ENCODE data around the gene FCSK.
A peak's percentile ranks its signal among the peaks of the same experiment; 100 is the strongest.

FCSK gene

DNA sequence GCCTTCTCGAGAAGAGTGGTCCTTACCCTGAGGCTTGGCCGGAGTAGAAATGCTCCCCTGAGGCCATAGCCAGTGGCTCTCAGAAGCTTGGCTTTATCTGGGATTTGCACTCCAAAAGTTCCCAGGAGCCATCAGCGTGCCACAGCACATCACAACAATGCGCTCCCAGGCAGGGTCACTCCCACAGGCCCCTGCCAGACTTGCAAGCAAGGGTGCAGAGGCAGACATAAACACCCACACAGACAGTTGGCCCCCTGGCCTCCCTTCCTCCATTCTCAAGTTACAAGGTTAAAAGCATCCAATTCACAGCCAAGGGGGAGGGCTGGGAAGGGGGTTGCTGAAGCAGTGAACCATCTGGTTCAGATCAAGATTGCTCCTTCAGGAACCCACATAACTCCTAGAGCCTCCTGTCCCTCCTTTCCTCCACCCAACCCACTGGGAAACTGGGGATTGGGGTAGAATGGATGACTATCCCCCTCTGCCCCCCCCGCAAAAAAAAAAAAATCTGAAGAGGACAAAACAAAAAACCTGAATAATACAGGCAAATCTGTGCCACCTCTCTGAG is 17.3 kb upstream of the FCSK start (continued):
- peak; percentile 96 for TF ChIP-seq ZFHX2 (tag by site-specific recombination; conservative IDR thresholded peaks at IDR 0.05)
- TF ChIP-seq KLF9 (tag by site-specific recombination; IDR thresholded peaks at IDR 0.05; ENCODE audit: low read depth) = 0 out of 2 replicates have a peak, but pooled peaks have one; percentile 33
- peak; percentile 92 for TF ChIP-seq OSR2 (tag by site-specific recombination; IDR thresholded peaks at IDR 0.05)
- no peak for TF ChIP-seq PRDM1 (tag by site-specific recombination; IDR thresholded peaks at IDR 0.05)
- TF ChIP-seq, protein P1, sequence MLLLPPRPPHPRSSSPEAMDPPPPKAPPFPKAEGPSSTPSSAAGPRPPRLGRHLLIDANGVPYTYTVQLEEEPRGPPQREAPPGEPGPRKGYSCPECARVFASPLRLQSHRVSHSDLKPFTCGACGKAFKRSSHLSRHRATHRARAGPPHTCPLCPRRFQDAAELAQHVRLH (tag by site-specific recombination; IDR thresholded peaks at IDR 0.05) = 0 out of 2 replicates have a peak, but pooled peaks have one; percentile 31
- TF ChIP-seq ZBTB48 (tag by site-specific recombination; IDR thresholded peaks at IDR 0.05) = peak; percentile 86
- TF ChIP-seq, protein P2, sequence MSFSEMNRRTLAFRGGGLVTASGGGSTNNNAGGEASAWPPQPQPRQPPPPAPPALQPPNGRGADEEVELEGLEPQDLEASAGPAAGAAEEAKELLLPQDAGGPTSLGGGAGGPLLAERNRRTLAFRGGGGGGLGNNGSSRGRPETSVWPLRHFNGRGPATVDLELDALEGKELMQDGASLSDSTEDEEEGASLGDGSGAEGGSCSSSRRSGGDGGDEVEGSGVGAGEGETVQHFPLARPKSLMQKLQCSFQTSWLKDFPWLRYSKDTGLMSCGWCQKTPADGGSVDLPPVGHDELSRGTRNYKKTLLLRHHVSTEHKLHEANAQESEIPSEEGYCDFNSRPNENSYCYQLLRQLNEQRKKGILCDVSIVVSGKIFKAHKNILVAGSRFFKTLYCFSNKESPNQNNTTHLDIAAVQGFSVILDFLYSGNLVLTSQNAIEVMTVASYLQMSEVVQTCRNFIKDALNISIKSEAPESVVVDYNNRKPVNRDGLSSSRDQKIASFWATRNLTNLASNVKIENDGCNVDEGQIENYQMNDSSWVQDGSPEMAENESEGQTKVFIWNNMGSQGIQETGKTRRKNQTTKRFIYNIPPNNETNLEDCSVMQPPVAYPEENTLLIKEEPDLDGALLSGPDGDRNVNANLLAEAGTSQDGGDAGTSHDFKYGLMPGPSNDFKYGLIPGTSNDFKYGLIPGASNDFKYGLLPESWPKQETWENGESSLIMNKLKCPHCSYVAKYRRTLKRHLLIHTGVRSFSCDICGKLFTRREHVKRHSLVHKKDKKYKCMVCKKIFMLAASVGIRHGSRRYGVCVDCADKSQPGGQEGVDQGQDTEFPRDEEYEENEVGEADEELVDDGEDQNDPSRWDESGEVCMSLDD (tag by site-specific recombination; IDR thresholded peaks at IDR 0.05) = 0 out of 2 replicates have a peak, but pooled peaks have one; percentile 13
- TF ChIP-seq ZNF777 (tag by site-specific recombination; IDR thresholded peaks at IDR 0.05; ENCODE audit: borderline replicate concordance) = no peak
- no peak for TF ChIP-seq ZNF48 (tag by site-specific recombination; IDR thresholded peaks at IDR 0.05)
- TF ChIP-seq ZNF184 (tag by site-specific recombination; IDR thresholded peaks at IDR 0.05) = no peak
- TF ChIP-seq ZNF335 (tag by site-specific recombination; conservative IDR thresholded peaks at IDR 0.05) = no peak
- TF ChIP-seq ZNF416 (tag by site-specific recombination; IDR thresholded peaks at IDR 0.05) = no peak
- peak; percentile 97 for TF ChIP-seq GLIS1 (tag by site-specific recombination; IDR thresholded peaks at IDR 0.05)
- peak; percentile 94 for TF ChIP-seq WT1 (tag by site-specific recombination; IDR thresholded peaks at IDR 0.05)
- TF ChIP-seq, protein P3, sequence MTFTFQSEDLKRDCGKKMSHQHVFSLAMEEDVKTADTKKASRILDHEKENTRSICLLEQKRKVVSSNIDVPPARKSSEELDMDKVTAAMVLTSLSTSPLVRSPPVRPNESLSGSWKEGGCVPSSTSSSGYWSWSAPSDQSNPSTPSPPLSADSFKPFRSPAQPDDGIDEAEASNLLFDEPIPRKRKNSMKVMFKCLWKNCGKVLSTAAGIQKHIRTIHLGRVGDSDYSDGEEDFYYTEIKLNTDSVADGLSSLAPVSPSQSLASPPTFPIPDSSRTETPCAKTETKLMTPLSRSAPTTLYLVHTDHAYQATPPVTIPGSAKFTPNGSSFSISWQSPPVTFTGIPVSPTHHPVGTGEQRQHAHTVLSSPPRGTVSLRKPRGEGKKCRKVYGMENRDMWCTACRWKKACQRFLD (tag by site-specific recombination; IDR thresholded peaks at IDR 0.05) = no peak
- TF ChIP-seq, protein P4, sequence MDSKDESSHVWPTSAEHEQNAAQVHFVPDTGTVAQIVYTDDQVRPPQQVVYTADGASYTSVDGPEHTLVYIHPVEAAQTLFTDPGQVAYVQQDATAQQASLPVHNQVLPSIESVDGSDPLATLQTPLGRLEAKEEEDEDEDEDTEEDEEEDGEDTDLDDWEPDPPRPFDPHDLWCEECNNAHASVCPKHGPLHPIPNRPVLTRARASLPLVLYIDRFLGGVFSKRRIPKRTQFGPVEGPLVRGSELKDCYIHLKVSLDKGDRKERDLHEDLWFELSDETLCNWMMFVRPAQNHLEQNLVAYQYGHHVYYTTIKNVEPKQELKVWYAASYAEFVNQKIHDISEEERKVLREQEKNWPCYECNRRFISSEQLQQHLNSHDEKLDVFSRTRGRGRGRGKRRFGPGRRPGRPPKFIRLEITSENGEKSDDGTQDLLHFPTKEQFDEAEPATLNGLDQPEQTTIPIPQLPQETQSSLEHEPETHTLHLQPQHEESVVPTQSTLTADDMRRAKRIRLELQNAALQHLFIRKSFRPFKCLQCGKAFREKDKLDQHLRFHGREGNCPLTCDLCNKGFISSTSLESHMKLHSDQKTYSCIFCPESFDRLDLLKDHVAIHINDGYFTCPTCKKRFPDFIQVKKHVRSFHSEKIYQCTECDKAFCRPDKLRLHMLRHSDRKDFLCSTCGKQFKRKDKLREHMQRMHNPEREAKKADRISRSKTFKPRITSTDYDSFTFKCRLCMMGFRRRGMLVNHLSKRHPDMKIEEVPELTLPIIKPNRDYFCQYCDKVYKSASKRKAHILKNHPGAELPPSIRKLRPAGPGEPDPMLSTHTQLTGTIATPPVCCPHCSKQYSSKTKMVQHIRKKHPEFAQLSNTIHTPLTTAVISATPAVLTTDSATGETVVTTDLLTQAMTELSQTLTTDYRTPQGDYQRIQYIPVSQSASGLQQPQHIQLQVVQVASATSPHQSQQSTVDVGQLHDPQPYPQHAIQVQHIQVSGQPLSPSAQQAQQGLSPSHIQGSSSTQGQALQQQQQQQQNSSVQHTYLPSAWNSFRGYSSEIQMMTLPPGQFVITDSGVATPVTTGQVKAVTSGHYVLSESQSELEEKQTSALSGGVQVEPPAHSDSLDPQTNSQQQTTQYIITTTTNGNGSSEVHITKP (tag by site-specific recombination; IDR thresholded peaks at IDR 0.05) = peak; percentile 76
- peak; percentile 52; the same call in 1 of the 2 replicates for TF ChIP-seq ZNF843 (tag by site-specific recombination; IDR thresholded peaks at IDR 0.05)
- TF ChIP-seq ZBTB20 (tag by site-specific recombination; IDR thresholded peaks at IDR 0.05) = peak; percentile 71; the same call in 1 of the 2 replicates
- TF ChIP-seq, protein P5, sequence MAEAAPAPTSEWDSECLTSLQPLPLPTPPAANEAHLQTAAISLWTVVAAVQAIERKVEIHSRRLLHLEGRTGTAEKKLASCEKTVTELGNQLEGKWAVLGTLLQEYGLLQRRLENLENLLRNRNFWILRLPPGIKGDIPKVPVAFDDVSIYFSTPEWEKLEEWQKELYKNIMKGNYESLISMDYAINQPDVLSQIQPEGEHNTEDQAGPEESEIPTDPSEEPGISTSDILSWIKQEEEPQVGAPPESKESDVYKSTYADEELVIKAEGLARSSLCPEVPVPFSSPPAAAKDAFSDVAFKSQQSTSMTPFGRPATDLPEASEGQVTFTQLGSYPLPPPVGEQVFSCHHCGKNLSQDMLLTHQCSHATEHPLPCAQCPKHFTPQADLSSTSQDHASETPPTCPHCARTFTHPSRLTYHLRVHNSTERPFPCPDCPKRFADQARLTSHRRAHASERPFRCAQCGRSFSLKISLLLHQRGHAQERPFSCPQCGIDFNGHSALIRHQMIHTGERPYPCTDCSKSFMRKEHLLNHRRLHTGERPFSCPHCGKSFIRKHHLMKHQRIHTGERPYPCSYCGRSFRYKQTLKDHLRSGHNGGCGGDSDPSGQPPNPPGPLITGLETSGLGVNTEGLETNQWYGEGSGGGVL (tag by site-specific recombination; IDR thresholded peaks at IDR 0.05) = peak; percentile 80
- TF ChIP-seq ZIC2 (tag by site-specific recombination; IDR thresholded peaks at IDR 0.05) = peak; percentile 51
- TF ChIP-seq GLIS2 (tag by site-specific recombination; IDR thresholded peaks at IDR 0.05) = peak; percentile 53
- TF ChIP-seq, protein P6, sequence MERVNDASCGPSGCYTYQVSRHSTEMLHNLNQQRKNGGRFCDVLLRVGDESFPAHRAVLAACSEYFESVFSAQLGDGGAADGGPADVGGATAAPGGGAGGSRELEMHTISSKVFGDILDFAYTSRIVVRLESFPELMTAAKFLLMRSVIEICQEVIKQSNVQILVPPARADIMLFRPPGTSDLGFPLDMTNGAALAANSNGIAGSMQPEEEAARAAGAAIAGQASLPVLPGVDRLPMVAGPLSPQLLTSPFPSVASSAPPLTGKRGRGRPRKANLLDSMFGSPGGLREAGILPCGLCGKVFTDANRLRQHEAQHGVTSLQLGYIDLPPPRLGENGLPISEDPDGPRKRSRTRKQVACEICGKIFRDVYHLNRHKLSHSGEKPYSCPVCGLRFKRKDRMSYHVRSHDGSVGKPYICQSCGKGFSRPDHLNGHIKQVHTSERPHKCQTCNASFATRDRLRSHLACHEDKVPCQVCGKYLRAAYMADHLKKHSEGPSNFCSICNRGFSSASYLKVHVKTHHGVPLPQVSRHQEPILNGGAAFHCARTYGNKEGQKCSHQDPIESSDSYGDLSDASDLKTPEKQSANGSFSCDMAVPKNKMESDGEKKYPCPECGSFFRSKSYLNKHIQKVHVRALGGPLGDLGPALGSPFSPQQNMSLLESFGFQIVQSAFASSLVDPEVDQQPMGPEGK (tag by site-specific recombination; IDR thresholded peaks at IDR 0.05) = peak; percentile 88
- TF ChIP-seq, protein P7, sequence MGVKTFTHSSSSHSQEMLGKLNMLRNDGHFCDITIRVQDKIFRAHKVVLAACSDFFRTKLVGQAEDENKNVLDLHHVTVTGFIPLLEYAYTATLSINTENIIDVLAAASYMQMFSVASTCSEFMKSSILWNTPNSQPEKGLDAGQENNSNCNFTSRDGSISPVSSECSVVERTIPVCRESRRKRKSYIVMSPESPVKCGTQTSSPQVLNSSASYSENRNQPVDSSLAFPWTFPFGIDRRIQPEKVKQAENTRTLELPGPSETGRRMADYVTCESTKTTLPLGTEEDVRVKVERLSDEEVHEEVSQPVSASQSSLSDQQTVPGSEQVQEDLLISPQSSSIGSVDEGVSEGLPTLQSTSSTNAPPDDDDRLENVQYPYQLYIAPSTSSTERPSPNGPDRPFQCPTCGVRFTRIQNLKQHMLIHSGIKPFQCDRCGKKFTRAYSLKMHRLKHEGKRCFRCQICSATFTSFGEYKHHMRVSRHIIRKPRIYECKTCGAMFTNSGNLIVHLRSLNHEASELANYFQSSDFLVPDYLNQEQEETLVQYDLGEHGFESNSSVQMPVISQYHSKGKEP (tag by site-specific recombination; IDR thresholded peaks at IDR 0.05) = peak; percentile 93
- no peak for TF ChIP-seq ZNF175 (tag by site-specific recombination; IDR thresholded peaks at IDR 0.05)
- TF ChIP-seq ZNF24 (tag by site-specific recombination; IDR thresholded peaks at IDR 0.05) = peak; percentile 44; the same call in 1 of the 2 replicates
- TF ChIP-seq BCL11A (tag by site-specific recombination; IDR thresholded peaks at IDR 0.05; ENCODE audit: low read depth) = no peak
- TF ChIP-seq KLF1 (tag by site-specific recombination; IDR thresholded peaks at IDR 0.05) = 0 out of 2 replicates have a peak, but pooled peaks have one; percentile 11

All from HEK293 (cell line).